ENCODE measurements around the gene SLC30A3.

SLC30A3 gene

GRCh38 chr2:27256855-27257454 lies 5.9 kb downstream of the SLC30A3 start:
- DNase-seq (ENCODE audit: low spot score) = no peak

DNA sequence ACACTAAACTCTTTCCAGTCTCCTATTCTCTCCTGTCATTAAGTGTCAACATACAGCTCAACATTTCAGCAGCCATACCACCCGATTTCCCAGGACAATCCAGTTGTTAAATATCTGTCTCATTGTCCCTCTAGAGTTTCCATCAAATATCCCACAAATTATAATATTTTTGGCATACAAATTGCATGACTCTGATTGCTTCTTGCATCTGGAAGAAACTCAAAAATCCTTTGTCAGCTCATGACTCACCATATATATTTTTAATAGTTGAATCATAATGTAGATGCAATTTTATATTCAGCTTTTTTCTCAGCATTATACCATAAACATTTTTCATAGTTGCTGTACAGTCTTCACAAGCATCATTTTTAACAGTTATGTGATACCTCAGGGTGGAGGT lies 7.2 kb downstream of the SLC30A3 start:
- no peak for DNase-seq (ENCODE audit: low spot score)

DNA sequence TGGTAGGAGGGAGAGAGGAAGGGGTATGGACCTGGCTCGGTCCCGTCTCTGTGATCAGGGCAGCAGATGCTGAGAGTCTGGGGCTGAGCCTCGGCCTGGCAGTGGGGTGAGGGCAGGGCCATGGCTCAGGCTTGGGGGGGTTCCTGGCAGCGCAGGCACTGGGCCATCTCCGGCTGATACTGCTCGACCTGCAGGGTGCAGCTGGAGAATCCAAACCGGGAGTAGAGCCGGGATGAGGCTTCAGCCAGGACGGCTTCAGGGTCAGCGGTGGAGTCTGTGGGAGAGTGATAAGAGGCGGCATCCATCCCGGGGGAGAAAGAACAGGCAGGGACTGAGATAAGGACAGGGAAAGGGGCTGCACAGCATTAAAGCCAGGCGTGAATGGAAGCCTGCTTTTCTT lies 7.7 kb downstream of the SLC30A3 start:
- DNase-seq (ENCODE audit: low spot score) = no peak

DNA sequence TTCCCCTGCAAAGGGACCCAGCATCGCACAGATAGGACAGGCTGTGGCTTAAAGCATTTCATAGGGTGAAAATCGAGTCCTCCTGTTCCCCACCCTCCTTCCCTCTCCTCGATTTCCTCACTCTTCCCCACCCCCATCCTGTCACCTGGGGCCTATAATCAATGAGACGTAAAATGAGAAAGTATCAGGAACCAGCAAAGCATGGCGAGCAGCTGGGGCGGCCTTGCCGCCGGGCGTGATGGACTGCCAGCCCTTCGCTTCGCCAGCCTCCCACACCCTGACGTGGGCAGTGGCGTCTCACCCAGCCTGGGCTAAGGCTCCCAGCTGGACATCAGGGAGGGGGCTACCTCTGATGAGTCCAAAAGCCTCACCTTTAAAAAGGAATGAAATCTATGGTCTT lies 11.1 kb downstream of the SLC30A3 start:
- DNase-seq (ENCODE audit: low spot score) = no peak

GRCh38 chr2:27250652-27251379 lies 12.0 kb downstream of the SLC30A3 start:
- DNase-seq (ENCODE audit: low spot score) = no peak

DNA sequence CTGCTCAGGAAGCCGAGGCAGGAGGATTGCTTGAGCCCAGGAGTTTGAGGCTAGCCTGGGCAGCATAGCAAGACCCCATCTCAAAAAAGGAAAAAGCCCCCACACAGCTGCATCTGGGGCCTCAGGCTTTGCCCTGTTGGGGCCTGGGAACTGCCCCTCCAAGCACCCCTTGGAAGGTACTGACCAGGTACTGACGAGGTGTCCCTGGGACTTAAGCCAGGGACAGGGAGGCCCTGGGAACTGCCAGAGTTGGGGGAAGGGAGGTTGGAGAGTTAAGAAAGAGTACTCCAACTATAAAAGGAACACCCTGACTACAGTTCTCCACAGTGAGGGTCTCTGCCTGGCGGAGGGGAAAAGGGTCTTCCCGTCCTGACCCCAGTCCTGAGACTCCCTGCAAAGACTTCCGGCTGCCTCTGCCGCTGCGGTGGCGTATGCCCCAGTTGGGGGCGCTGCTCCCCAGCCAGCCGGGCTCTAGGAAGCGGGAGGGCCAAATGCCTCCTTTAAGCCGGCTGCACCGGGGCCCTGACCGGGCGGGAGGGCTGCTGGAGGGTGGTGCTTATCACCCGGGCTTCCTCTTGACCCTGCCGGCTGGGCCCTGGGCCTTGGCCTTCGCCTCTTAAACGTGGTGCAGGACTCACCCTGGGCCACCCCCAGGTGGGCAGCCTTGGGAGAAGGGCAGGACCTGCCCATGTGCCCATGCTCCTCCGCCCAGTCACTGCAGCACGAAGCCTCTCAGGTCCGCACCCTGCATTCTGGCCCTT lies 12.8 kb downstream of the SLC30A3 start:
- peak; percentile 91 for DNase-seq (ENCODE audit: low spot score)

DNA sequence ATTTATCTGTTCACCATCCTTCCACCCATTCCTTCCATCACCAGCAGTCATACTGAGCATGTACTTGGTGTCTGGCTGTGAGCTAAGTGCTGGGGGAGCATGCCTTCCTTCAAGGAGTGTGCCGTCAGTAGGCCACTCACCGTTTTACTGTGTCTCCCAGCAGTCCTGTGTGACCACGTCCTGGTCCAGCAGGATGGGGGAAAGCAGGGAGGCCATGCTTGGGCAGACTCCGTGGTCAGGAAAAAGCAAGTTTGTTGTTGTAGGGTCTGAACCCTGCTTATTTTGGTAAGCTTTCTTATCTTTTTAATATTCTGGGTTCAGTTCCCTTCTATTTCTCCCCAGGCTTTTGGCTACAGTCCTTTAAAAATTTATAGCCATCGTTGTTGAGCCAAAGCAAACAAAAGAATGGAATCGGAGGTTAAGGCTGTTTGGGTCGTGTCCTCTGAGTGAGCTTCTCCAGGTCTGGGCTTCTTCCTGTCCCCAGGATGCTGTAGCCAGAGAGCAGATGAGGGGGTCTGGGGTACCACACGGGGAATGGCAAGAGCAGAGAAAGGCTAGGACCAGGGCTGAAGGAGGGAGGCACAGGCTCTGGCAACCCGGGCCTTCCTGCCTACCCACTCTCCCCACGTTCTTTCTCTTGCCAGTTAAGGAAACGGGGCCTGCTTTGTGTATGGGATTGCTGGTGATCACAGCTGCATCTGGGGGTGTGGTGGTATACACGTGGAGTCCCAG lies 13.5 kb downstream of the SLC30A3 start:
- DNase-seq (ENCODE audit: low spot score) = no peak

GRCh38 chr2:27247893-27248292 lies 15.0 kb downstream of the SLC30A3 start:
- DNase-seq (ENCODE audit: low spot score) = no peak

DNA sequence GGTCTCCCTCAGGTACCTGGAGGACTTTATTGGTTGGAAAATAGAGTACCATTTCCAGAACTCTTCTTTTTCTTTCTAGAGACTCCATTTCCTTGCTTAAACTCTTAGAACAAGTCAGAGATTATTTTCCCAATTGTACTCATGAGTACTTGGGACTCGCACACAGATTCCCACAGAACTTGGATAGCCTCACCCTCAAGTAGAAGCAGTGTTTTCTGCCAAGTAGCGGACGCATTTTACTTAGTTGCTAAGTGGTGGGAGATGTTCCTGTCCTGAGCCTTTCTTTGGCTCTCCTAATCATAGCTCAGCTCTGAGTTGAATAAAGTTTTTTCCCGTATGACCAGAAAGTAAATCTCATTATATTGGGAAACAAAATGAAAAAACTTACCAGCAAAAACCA lies 17.2 kb downstream of the SLC30A3 start:
- DNase-seq (ENCODE audit: low spot score) = no peak

- DNase-seq (ENCODE audit: low spot score) = no peak
These were observed 17.7 kb downstream of the SLC30A3 start for GRCh38 chr2:27245116-27245515.

DNA sequence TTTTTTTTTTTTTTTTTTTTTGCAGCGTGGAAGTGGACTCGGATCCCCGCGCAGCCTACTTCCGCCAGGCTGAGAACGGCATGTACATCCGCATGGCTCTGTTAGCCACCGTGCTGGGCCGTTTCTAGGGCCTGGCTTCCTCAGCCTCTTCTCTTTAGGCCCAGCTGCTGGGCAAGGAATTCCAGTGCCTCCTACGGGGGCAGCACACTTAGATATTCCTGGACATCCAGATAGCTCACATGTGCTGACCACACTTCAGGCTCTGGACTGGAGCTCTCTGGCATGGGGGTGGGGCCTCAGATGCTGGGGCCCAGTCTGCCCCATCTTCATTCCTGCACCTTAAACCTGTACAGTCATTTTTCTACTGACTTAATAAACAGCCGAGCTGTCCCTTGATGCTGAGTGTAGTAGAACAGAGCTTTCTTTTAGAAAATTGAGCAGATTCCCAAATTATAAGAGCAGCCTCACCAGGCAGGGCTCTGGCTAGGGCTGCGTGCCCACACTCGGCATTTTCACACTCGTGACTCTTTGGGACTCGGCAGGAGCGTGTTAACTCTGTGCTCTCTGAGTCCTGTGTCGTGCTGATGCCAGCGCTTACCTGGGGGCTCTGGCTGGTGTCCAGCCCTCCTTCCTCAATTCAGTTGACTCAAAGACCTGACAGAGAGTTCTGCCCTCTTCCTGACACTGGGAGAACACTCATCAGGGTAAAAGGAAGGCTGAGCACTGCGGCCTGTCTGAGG lies 19.3 kb downstream of the SLC30A3 start:
- no peak for DNase-seq (ENCODE audit: low spot score)

DNA sequence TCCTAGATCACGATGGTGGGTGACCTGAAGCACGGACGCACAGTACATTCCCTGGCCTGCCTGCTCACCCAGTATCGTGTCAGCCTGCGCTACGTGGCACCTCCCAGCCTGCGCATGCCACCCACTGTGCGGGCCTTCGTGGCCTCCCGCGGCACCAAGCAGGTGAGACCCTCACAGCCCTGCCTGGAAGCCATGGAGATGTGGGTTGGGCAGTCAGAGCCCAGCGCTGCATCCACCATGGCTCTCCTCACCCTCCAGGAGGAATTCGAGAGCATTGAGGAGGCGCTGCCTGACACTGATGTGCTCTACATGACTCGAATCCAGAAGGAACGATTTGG lies 20.3 kb downstream of the SLC30A3 start:
- no peak for DNase-seq (ENCODE audit: low spot score)

GRCh38 chr2:27241761-27242613 lies 20.9 kb downstream of the SLC30A3 start:
- no peak for DNase-seq (ENCODE audit: low spot score)

- no peak for DNase-seq (ENCODE audit: low spot score)
These were observed 22.4 kb downstream of the SLC30A3 start for GRCh38 chr2:27240406-27240805.

DNA sequence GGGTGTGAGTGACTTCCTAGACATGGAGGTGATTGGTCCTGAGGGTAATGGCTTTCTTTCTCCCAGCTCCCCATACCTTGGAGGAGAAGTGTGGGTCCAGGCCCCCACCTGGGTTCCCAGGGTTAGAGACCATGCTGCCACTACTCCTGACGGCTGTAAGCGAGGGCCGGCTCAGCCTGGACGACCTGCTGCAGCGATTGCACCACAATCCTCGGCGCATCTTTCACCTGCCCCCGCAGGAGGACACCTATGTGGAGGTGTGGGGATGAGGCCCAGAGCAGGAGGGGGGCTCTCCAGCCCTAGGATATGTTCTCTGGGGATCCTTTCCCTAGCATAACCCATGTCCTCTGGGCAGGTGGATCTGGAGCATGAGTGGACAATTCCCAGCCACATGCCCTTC lies 23.9 kb downstream of the SLC30A3 start:
- DNase-seq (ENCODE audit: low spot score) = no peak

DNA sequence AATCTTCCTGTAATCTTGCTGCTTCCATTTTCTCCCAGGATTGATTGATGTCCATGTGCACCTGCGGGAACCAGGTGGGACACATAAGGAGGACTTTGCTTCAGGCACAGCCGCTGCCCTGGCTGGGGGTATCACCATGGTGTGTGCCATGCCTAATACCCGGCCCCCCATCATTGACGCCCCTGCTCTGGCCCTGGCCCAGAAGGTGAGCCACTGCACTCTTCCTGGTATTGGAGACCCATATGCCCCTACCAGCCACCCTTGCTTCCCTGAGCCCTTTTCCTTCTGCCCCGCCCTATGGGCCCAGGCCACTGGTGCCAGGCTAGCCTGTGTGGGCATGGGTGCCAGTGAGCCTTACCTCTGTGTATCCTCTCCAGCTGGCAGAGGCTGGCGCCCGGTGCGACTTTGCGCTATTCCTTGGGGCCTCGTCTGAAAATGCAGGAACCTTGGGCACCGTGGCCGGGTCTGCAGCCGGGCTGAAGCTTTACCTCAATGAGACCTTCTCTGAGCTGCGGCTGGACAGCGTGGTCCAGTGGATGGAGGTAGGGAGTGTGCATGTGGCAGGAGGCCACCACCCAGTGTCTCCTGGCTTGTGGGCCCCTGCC lies 25.4 kb downstream of the SLC30A3 start:
- DNase-seq (ENCODE audit: low spot score) = no peak

GRCh38 chr2:27236626-27237025 lies 26.2 kb downstream of the SLC30A3 start:
- no peak for DNase-seq (ENCODE audit: low spot score)

- DNase-seq (ENCODE audit: low spot score) = no peak
These were observed 26.7 kb downstream of the SLC30A3 start for GRCh38 chr2:27236136-27236535.

GRCh38 chr2:27233341-27233740 lies 29.5 kb downstream of the SLC30A3 start:
- DNase-seq (ENCODE audit: low spot score) = no peak

DNA sequence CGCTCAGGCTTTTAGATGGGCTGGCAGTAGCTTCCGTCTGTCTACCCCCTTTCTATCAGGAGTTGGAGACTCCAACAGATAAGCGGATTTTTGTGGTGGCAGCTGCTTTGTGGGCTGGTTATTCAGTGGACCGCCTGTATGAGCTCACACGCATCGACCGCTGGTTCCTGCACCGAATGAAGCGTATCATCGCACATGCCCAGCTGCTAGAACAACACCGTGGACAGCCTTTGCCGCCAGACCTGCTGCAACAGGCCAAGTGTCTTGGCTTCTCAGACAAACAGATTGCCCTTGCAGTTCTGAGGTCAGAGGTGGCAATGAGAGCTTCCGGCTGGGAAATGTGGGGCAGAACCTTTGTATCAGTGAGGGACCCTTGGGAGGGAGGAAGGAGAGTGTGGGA lies 30.9 kb downstream of the SLC30A3 start:
- DNase-seq (ENCODE audit: low spot score) = no peak

- no peak for DNase-seq (ENCODE audit: low spot score)
These were observed 35.3 kb downstream of the SLC30A3 start for GRCh38 chr2:27227501-27227900.
